Measurements from ENCODE around the gene CTBP2. TPM values are rescaled to one million over a fixed set of nuclear protein-coding genes. Genes with fewer than 3 reads are reported as not detected.

The CTBP2 gene
- total RNA-seq, 2 experiments from 2014 or later: 0.29 to 0.40 TPM

DNA sequence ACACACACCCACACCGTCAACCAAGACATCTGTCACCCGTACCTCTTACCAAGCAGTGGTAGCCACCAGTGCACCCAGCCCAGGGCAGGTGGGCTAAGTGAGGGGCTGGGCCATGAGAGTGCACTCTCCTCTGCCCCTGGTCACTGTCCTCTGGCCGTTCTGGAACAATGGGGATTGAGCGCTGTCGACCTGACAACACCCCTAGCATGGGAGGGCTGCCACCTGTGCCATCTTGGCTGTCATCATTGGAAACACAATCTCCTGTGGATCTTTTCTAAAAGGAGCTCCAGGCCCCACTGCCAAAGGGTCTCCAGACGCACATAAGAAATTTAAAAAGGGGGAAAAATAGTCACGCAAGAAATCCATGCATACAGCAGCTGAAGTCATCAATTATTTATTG is 80.1 kb downstream of the CTBP2 start:
- CTCF ChIA-PET: interaction anchor here (0.8 kb wide), 1 partner anchor 12 kb away, joined by 4 read pairs; no protein-coding TSS in a partner anchor
- no peaks in the 10 kb centered on the region for H3K4me1 Mint-ChIP-seq (ENCODE audit: low read depth)
- DNase-seq: no peak
- no peaks in the 10 kb centered on the region for H3K36me3 Mint-ChIP-seq (ENCODE audit: low read depth)
- POLR2A ChIA-PET: no interaction called here
- H3K27me3 Mint-ChIP-seq (ENCODE audit: low read depth): peaks cover 2% of the 10 kb centered on the region
- no peaks in the 10 kb centered on the region for H3K9me3 Mint-ChIP-seq (ENCODE audit: insufficient read depth)
- no peak overlapping the region for H3K27ac Mint-ChIP-seq
- no peak for ATAC-seq
- H3K4me3 Mint-ChIP-seq: no peak overlapping the region

DNA sequence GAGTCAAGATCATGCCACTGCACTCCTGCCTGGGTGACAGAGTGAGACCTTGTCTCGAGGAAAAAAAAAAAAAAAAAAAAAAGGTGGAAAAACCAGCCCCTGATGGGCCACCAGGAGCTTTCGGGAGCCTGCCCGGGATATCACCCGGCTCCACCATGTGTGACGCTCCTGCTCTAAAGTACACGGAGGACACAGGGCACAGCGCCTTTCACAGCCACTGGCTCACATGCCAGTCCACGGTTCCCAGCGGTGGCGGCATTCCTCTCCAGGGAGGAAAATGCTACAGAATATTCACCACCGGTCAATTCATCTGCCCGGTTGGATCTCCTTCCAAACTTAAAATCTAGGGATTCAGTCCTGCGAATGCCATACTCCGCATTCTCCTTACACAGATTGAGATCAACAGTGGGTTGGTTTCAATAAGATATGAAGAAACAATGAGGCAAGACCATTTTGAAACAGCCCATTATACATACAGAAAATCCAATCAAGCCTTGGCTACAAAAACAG is 81.2 kb downstream of the CTBP2 start:
- no peaks in the 10 kb centered on the region for H3K9me3 Mint-ChIP-seq (ENCODE audit: insufficient read depth)
- H3K36me3 Mint-ChIP-seq (ENCODE audit: low read depth): no peaks in the 10 kb centered on the region
- no peak overlapping the region for H3K27ac Mint-ChIP-seq
- ATAC-seq (no peak), DNase-seq (no peak)
- H3K27me3 Mint-ChIP-seq (ENCODE audit: low read depth): peaks cover 2% of the 10 kb centered on the region
- no peaks in the 10 kb centered on the region for H3K4me1 Mint-ChIP-seq (ENCODE audit: low read depth)
- POLR2A ChIA-PET: no interaction called here
- H3K4me3 Mint-ChIP-seq: no peak overlapping the region
- CTCF ChIA-PET: no interaction called here

DNA sequence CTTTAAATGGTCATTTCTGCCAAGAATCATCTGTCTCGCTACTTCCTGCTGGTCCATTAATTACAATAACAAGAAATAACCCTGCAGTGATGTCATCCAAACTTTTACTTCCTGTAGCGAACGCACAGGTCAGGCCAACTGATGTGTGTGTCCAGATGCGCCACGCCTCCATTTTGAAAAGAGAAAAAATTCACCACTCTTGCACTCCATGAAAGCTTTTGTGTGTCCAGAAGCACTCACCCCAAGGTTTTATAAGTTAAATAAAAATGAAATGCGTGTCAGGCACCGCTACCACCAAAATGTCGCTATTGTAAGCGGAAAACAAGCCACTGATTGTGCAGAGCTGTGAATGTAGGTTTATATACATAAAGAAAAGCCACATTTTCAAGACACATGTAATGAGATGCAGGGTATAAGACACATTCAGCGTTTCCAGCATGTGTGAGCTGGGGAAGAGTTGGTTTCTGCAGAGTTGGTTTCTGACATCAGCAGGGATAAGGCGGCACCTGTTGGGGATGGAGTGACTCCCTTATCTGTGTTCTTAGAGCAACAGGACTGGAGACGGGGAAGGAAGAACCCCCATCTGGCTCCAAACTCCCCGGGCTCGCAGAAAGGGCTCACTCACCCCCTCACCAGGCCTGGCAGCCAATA is 83.3 kb downstream of the CTBP2 start:
- ATAC-seq: no peak

DNA sequence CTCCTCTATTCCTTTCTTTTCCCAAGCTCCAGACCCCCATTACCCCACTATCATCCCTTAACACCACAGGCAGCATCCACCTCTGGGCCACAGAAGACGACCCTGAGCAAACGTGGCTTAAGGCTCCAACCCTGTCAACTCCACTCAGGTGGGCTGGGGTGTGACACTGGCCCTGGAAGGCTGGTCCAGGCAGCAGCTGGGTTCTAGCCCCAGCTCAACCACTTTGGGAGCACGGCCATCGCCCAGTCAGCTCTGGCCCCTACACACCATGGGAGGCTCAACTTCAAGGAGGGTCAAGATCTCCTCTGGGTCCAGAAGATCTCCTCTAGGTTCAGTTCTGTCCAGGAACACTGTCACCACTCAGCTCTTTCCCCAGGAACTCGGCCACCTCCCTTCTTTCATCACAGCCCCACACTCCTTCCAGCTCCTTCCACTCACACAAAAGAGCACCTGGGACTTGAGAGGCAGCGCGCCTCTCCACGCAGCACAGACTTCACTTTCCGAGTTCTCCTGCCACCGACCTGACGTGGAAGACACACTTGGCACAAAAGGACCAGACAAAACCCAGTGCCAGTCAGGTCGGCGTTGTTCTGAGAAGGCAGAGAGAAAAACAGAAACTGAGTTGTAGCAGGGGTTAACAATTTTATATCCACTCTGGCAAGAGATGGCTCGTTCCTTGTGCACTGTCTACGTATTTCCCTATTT is 84.1 kb downstream of the CTBP2 start:
- peaks cover 2% of the 10 kb centered on the region for H3K27me3 Mint-ChIP-seq (ENCODE audit: low read depth)
- H3K4me3 Mint-ChIP-seq: no peak overlapping the region
- H3K36me3 Mint-ChIP-seq (ENCODE audit: low read depth): no peaks in the 10 kb centered on the region
- ChIA-PET CTCF (no interaction called here), POLR2A (no interaction called here)
- no peaks in the 10 kb centered on the region for H3K4me1 Mint-ChIP-seq (ENCODE audit: low read depth)
- no peak overlapping the region for H3K27ac Mint-ChIP-seq
- ATAC-seq (no peak), DNase-seq (no peak)
- no peaks in the 10 kb centered on the region for H3K9me3 Mint-ChIP-seq (ENCODE audit: insufficient read depth)

More for the DNA sequence above, 83.3 kb downstream of the CTBP2 start:
- no peak for DNase-seq
- no peaks in the 10 kb centered on the region for H3K9me3 Mint-ChIP-seq (ENCODE audit: insufficient read depth)
- ChIA-PET POLR2A (no interaction called here), CTCF (no interaction called here)
- no peaks in the 10 kb centered on the region for H3K4me1 Mint-ChIP-seq (ENCODE audit: low read depth)
- H3K27ac Mint-ChIP-seq: no peak overlapping the region
- H3K36me3 Mint-ChIP-seq (ENCODE audit: low read depth): no peaks in the 10 kb centered on the region
- no peak overlapping the region for H3K4me3 Mint-ChIP-seq
- peaks cover 2% of the 10 kb centered on the region for H3K27me3 Mint-ChIP-seq (ENCODE audit: low read depth)

DNA sequence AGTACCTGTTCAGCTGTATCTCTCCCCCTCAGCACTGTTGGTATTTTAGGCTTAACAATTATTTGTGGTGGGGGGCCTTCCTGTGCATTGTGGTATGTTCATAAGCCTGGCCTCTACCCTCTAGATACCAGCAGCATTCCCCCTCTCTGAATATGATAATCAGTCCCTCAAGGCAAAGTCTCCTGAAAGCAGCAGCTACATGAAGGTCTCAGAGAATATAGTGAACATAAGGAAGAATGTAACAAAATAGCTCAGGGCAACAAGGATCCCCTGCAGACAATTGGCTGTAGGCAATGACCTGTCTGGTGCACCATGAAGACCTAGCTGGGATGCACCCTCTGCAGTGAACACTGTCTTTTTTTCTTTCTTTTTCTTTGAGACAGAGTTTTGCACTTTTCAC is 86.4 kb downstream of the CTBP2 start:
- no peak overlapping the region for H3K4me3 Mint-ChIP-seq

DNA sequence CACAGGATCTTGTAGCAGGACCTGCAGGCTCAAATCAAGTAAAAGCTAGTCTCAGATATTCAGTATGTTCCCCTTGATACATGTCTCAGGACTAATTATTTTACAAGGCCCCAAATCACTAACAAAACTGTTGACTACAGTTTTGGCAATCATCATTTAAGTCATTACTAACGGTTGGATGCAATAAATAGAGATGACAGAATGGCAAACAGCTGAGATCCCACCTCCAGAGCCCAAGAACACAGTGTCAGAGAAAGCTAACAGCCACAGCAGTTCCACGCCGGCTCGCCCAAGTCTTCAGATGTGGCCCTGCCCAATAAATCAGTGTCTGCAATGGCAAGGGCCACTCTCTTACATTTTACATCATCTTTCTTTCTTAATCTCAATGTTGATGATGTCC is 87.6 kb downstream of the CTBP2 start:
- POLR2A ChIA-PET: no interaction called here
- CTCF ChIA-PET: interaction anchor here (1.2 kb wide), 1 partner anchor 12 kb away, joined by 3 read pairs; no protein-coding TSS in a partner anchor
- Mint-ChIP-seq H3K4me1 (ENCODE audit: low read depth) (no peaks in the 10 kb centered on the region), H3K27me3 (ENCODE audit: low read depth) (peaks cover 2% of the 10 kb centered on the region), H3K4me3 (no peak overlapping the region), H3K27ac (no peak overlapping the region), H3K36me3 (ENCODE audit: low read depth) (no peaks in the 10 kb centered on the region), H3K9me3 (ENCODE audit: insufficient read depth) (no peaks in the 10 kb centered on the region)
- ATAC-seq (no peak), DNase-seq (no peak)

More for the DNA sequence above, 86.4 kb downstream of the CTBP2 start:
- no peaks in the 10 kb centered on the region for H3K36me3 Mint-ChIP-seq (ENCODE audit: low read depth)
- DNase-seq (no peak), ATAC-seq (no peak)
- peaks cover 2% of the 10 kb centered on the region for H3K27me3 Mint-ChIP-seq (ENCODE audit: low read depth)
- no peak overlapping the region for H3K27ac Mint-ChIP-seq
- no peaks in the 10 kb centered on the region for H3K4me1 Mint-ChIP-seq (ENCODE audit: low read depth)
- POLR2A ChIA-PET: no interaction called here
- CTCF ChIA-PET: interaction anchor here (0.5 kb wide), 1 partner anchor 88 kb away, joined by 3 read pairs; no protein-coding TSS in a partner anchor
- H3K9me3 Mint-ChIP-seq (ENCODE audit: insufficient read depth): no peaks in the 10 kb centered on the region

DNA sequence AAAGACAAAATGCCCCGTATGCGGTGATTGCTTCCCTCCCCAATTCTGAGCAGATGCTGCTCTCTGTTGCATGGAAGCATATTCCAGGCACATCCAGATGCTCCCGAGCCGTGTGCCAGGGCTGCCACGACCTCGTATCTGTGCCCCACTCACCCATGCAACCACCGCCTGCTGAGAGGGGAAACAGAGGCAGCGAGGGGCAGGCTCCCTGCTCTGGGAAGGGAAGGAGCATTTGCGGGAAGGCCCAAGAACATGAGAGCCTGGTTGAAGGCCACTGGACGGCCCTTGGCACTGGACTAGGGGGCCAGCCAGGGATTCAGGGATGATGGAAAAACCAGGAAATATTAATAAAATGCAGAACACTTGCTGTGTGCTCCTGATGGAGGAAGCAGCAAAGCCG is 89.4 kb downstream of the CTBP2 start:
- Mint-ChIP-seq H3K9me3 (ENCODE audit: insufficient read depth) (no peaks in the 10 kb centered on the region), H3K36me3 (ENCODE audit: low read depth) (no peaks in the 10 kb centered on the region), H3K27ac (no peak overlapping the region), H3K27me3 (ENCODE audit: low read depth) (peaks cover 3% of the 10 kb centered on the region), H3K4me3 (no peak overlapping the region), H3K4me1 (ENCODE audit: low read depth) (no peaks in the 10 kb centered on the region)
- no peak for DNase-seq
- ChIA-PET CTCF (no interaction called here), POLR2A (no interaction called here)
- ATAC-seq: no peak

DNA sequence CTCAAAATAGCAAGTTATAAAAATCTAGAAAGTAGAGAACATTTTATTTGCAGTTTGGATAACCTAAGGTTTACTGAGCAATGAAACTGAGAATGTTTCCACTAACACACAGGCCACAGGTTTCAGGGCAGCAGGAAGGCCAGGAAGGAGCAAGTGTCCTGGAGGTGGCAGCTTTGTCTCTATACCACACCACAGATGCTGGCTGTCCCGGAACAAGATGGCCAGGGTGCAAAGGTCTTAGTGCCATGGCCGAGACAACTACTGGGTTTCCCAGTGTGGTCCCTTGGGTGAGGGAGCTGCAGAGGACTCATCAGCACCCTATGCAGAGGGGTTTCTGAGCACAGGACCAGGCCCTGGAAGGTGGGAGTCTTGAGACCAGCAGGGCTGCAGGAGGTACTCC is 92.0 kb downstream of the CTBP2 start:
- Mint-ChIP-seq H3K27ac (no peak overlapping the region), H3K27me3 (ENCODE audit: low read depth) (peaks cover 8% of the 10 kb centered on the region), H3K4me3 (no peak overlapping the region), H3K4me1 (ENCODE audit: low read depth) (peaks cover 17% of the 10 kb centered on the region), H3K36me3 (ENCODE audit: low read depth) (no peaks in the 10 kb centered on the region), H3K9me3 (ENCODE audit: insufficient read depth) (no peaks in the 10 kb centered on the region)
- CTCF ChIA-PET: no interaction called here
- POLR2A ChIA-PET: interaction anchor here (0.6 to 0.9 kb wide), 2 partner anchors 10 to 58 kb away, joined by 3 read pairs; no protein-coding TSS in a partner anchor
- DNase-seq (no peak), ATAC-seq (no peak)

DNA sequence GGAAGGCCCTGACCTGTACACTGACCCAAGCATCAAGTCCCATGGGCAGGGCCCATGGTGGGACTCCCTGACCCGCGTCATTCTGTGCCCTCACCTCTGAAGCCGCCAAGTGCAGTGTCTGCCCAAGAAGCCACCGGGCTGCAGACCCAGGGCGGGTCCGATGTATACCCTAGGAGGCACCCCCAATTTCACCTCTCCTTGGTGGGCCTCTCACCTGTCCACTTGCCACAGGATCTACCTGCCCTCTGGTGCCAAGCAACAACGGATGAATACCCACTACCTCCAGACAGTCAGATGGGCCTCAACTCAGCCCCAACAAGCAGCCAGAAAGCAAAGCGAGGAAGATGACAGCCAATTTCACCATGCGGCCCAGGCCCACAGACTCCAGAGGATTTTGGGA is 92.6 kb downstream of the CTBP2 start:
- H3K36me3 Mint-ChIP-seq (ENCODE audit: low read depth): no peaks in the 10 kb centered on the region
- ChIA-PET CTCF (no interaction called here), POLR2A (interaction anchor here (0.6 kb wide), 1 partner anchor 58 kb away, joined by 3 read pairs; no protein-coding TSS in a partner anchor)
- peaks cover 14% of the 10 kb centered on the region for H3K27me3 Mint-ChIP-seq (ENCODE audit: low read depth)
- DNase-seq (no peak), ATAC-seq (no peak)
- H3K27ac Mint-ChIP-seq: no peak overlapping the region
- no peaks in the 10 kb centered on the region for H3K9me3 Mint-ChIP-seq (ENCODE audit: insufficient read depth)
- no peak overlapping the region for H3K4me3 Mint-ChIP-seq
- peaks cover 17% of the 10 kb centered on the region for H3K4me1 Mint-ChIP-seq (ENCODE audit: low read depth)

DNA sequence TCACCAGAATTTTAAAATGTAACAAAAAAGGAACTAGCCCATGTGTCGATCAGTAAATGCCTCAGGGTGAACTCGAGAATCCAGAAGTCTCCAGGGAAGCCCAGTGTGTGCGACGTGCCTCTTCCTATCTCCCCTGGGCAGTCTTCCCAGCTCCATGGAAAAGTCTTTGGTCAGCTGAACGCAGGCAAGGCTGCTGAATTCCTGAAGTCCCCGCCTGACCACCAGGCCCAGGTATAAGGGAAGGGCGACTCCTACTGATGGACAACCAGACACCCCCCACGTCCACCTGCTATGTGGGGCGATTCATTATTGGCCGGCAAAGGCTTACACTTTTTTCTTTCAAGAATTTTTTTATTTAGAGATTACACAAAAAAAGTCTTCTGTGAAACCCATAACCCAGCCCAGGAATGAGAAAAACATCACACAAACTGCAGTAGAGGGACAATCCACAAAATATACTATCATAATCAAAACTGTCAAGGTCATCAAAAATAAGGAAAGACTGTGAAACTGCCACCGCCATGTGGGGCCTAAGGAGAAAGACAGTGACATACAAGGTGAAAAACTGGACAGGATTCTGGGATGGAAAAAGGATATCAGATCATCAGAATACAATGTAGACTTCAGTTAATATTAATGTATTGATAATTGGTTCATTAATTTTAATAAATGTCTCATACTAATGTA is 93.5 kb downstream of the CTBP2 start:
- ChIA-PET CTCF (no interaction called here), POLR2A (no interaction called here)
- DNase-seq (no peak), ATAC-seq (no peak)
- Mint-ChIP-seq H3K27me3 (ENCODE audit: low read depth) (peaks cover 16% of the 10 kb centered on the region), H3K27ac (no peak overlapping the region), H3K4me3 (no peak overlapping the region), H3K9me3 (ENCODE audit: insufficient read depth) (no peaks in the 10 kb centered on the region), H3K4me1 (ENCODE audit: low read depth) (peaks cover 17% of the 10 kb centered on the region), H3K36me3 (ENCODE audit: low read depth) (no peaks in the 10 kb centered on the region)

DNA sequence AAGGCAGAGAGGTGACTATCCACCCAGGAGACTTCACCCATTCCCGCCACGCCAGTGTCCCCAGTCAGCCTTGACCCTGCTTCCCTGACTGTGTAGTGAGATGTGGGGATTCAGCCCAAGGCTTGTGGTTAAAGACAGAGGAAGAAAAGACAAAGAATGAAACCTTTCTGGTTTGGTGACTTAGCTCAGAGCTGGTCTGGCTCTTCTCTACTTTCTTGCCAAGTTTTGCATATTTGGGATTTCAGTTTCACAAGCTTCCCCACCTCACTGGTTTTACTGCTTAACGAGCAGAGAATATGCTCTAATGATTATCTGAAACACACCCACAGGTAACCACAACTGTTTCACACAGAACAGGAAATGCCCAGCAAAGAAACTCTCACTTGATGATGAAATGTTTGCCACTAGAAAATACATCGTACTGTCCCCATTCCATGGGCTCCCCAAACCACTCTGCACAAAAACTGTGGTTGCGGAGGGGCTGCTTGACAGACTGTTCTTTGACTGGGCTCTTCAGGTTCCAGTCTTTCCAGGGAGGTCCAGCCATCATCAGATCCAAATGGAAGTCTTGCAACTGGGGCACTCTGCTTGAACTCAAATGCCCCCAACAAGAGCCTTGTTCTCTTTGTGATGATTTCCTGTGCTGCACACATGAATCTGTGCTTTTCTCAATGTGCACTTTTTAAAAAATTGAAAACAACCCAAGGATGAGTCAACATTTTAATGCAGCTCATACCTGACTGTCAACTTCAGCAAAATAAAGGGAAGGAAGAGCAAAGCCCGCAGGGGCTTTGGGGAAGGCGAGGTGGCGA is 95.5 kb downstream of the CTBP2 start:
- no peak overlapping the region for H3K27ac Mint-ChIP-seq
- DNase-seq: peak; percentile 27
- CTCF ChIA-PET: interaction anchor here (1.7 kb wide), 1 partner anchor 535 kb away, joined by 3 read pairs; no protein-coding TSS in a partner anchor
- POLR2A ChIA-PET: no interaction called here
- H3K4me3 Mint-ChIP-seq: no peak overlapping the region
- H3K27me3 Mint-ChIP-seq (ENCODE audit: low read depth): peaks cover 19% of the 10 kb centered on the region
- H3K4me1 Mint-ChIP-seq (ENCODE audit: low read depth): peaks cover 17% of the 10 kb centered on the region
- H3K36me3 Mint-ChIP-seq (ENCODE audit: low read depth): no peaks in the 10 kb centered on the region
- peak; percentile 62 for ATAC-seq
- no peaks in the 10 kb centered on the region for H3K9me3 Mint-ChIP-seq (ENCODE audit: insufficient read depth)
